ENCODE results near the gene UNC5C. TPM values are rescaled to one million over a fixed set of nuclear protein-coding genes. Genes with fewer than 3 reads are reported as not detected.

UNC5C gene
- total RNA-seq, 1 experiment from 2014 or later, result not detected

DNA sequence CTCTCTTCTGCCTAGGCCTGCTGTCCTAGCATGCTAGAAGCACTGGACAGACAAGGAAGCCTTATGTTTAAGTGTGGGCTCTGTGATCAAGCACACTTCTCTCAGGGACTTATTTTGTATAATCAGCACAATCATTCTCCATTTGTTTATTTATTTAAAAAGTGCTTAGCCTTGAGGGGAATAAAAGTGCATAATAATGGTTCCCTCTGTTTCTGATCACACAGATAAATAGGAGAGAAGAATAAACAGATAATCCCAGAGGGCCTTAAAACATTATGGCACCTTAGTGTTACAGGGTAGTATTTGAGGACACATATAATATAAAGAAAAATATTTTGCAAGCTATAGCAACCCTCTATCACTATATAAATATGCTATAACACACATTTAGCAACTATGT is 146.5 kb downstream of the UNC5C start:
- no peak for DNase-seq (ENCODE audit: low read depth)

DNA sequence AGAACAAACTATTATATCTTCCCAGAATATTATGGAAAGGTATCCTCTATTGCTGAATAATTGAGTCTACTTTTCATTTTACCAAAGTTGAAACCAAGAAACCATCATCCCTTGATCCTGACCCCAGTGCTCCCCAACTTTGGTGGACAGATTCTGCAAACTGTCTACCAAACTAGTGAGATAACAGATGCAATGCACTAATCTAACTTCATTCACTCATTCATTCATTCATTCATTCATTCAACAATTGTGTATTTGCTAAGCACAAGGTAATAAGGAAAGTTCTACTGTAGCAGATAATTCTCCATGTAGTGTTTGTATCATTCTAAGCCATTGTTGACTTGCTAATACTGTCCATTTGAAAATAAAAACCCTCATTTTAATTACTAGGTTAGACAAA is 150.6 kb downstream of the UNC5C start:
- DNase-seq (ENCODE audit: low read depth), result no peak

GRCh38 chr4:95394752-95395306 is 153.9 kb downstream of the UNC5C start:
- no peak for DNase-seq (ENCODE audit: low read depth)

DNA sequence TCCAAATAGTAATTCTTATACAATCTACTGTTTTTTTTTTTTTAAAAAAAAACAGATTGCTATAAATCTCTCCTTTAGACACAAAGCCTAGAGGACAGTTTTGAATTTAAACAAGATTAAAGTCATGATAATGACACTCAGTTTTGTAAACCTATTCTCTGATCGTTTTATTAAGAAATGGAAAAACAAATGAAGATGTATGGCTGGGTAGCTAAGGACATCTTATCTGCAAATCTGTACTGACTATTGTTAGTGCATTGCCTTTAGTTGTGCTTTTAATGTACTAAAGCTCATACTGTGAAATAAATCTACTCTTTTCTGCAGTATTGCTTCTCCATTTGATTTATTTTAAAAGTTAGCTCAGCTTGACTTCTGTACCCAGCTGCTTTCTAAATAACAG is 155.0 kb downstream of the UNC5C start:
- DNase-seq (ENCODE audit: low read depth), result no peak

- DNase-seq (ENCODE audit: low read depth), result no peak
Measured at GRCh38 chr4:95388911-95389310, 159.9 kb downstream of the UNC5C start.

- DNase-seq (ENCODE audit: low read depth), result no peak
Measured at GRCh38 chr4:95387719-95388118, 161.1 kb downstream of the UNC5C start.

- no peak for DNase-seq (ENCODE audit: low read depth)
Measured at GRCh38 chr4:95386410-95386809, 162.4 kb downstream of the UNC5C start.

DNA sequence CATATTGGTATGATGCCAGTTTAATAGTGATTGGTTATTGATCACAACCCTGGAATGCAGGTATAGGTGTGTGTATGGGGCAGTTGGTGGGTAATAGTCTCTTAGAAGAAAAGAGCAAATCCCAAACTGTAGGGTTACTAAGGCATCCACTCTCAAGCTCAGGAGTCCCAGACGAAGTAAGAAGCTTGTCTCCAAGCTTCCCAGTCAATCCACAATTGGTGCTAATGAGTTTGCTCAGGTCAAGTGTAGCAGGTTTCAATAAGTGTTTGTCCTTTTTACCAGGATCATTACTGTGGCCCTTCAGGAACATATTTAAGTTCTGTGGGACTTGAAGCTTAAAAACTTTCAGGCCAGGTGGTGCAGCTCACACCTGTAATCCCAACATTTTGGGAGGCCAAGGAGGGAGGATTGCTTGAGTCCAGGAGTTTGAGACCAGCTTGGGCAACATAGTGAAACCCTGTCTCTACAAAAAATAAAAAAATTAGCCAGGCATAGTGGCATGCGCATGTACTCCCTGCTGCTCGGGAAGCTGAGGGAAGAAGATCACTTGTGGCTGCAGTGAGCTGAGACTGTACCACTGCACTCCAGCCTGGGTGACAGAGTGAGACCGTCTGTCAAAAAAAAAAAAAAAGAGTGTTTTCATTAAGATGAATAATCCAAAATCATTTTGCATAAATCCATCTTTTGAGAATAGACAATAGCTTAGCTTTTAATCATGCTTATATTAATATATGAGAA is 166.8 kb downstream of the UNC5C start:
- no peak for DNase-seq (ENCODE audit: low read depth)

GRCh38 chr4:95379633-95380032 is 169.1 kb downstream of the UNC5C start:
- DNase-seq (ENCODE audit: low read depth), result no peak

DNA sequence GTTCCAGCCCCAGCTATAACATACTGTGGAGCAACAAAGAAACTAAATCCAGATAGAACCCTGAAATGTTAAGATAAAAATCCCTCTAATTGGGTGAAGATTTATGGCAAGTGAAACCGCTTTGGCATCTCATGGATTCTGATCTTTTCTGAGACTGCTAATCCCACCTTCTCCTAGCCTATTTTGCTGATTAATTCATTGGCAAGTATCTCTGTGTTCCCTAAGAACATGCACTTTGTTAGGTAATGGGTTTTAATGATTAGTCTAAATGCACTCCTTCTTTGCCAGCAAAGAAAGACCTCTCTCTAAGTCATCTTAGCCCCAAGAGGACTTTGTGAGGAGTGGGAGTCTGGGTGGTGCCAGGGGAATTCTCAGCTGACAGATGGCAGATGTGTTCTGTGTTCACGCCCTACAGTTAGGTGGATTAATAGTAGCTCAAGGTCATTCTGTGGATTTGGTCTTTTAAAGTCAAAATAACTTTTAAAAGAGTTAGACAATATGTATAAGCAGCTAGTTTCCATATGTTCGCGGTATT is 171.3 kb downstream of the UNC5C start:
- DNase-seq (ENCODE audit: low read depth), result no peak

GRCh38 chr4:95371476-95372224 is 177.1 kb downstream of the UNC5C start:
- no peak for DNase-seq (ENCODE audit: low read depth)

GRCh38 chr4:95367824-95368223 is 180.9 kb downstream of the UNC5C start:
- DNase-seq (ENCODE audit: low read depth), result no peak

- DNase-seq (ENCODE audit: low read depth), result no peak
Measured at GRCh38 chr4:95363966-95364365, 184.8 kb downstream of the UNC5C start.

- DNase-seq (ENCODE audit: low read depth), result no peak
Measured at GRCh38 chr4:95363559-95363925, 185.2 kb downstream of the UNC5C start.

DNA sequence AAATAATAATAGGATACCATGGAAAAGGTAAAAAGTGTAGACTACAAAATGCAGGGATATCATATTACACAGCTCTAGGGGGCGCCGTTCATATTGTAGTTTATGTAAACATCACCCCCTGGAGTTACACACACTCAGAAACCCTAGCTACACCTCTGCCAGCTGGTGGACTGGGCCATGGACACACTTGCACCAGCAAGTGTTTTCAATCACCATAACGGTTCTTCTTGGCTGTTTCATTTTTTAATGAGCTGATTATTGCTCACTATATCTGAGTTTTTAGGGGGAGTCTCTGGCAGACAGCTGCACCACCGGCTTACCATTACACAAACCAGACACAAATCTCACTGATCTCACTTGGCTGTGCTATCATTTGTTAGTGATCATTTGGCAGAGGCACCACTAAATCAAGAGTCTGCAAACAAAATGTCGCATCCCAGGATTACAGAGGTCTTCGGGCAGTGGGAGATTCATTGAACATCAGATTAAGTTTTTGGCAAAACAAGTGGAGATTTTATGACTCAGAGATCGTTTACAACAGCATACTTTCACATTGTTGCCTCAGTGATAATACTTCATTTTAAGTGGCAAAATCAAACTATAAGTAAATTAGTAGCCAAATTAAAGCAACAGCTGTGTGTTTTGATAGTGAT is 185.7 kb downstream of the UNC5C start:
- DNase-seq (ENCODE audit: low read depth), result peak; percentile 6

DNA sequence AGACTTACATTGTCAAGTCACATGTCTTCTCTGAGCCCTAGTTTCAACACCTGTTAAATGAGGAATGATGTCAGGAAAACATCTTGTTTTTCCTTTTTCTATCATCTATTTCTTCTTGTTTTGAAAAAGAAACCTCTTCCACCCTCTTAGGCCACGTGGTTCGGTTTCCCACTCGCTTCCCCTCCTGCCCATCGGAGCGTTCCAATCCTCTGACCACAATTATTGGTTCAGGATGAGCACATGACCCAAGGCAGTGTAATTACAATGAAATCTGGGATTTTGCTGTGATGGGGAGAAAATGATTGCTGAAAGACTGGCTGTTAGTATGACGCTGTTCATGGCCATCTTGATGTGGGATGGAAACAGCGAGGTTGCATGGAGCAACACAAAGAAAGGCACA is 186.7 kb downstream of the UNC5C start:
- no peak for DNase-seq (ENCODE audit: low read depth)

DNA sequence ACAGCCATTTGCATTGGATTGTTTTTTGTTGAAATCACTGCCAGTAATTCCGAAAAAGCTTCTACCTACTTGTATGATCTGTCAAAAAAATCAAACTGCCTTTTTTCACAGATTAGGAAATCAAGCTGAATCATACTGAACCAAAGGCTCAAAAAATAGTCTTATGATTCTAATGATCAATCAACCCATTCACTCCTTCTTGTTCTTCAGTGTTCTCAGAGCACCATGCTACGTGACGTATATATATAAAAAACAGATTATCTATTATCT is 187.1 kb downstream of the UNC5C start:
- DNase-seq (ENCODE audit: low read depth), result no peak

DNA sequence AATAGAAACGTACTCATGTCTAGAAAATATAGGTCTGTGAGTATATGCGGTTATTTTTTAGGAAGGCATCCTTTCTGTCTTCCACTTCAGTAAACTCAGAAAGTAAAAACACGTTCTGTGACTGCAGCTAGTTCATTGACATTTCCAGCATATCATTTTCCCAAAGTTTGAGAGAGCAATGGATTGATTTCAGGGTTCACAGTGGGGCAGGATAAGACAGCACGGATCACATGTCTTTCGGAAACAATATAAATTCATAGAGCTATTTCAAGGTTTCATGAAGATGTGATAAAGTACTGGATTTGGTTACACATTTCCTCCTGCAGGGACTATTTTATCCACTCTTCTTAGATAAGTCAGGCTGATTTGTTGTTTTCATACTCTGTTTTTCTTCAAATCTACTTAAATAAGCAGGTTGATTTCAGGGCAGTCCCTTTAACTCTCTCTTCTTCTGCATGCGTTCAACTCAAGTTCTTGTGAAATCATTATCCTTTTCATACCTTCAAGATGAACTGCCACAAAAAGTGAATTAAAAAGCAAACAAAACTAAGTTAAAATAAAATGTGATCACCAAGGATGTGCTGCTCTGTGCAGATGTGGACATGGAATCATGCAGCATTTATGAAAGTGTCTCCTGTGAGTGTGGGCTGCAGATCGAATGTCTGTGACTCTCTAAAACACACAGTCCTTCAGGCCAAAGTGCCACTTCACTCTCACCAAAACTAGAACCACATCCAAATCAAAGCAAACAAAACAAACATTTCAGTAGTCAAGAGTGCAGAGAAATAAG is 187.7 kb downstream of the UNC5C start:
- no peak for DNase-seq (ENCODE audit: low read depth)

DNA sequence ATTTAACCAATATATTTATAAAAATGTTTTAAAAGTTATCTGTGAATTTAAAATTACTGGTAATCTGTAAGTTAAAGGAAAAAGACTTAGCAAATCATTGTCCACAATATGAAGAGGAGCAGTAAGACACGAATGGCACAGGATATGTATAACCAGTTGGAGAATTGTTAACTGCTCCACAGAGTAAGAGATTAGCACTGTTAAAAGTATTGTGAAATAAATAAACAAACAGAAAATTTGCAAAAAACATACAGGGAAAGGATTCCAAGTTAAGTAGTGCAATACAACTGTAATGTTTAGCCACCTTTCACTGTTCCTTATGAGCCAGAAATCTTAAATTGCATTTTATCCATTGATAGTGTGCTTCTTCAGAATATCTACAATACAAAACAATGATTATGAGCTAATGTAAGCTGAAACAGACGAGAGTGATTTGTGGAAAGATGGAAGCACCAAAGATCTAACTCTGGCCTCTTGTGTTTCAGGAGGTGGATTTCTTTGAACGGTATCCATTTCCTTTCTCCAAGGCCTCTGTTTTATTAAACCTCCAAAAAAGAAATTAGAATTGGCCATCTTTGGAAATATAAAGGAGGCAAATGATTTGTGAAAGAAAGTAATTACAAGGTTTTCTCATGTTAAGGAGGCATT is 188.4 kb downstream of the UNC5C start:
- no peak for DNase-seq (ENCODE audit: low read depth)

DNA sequence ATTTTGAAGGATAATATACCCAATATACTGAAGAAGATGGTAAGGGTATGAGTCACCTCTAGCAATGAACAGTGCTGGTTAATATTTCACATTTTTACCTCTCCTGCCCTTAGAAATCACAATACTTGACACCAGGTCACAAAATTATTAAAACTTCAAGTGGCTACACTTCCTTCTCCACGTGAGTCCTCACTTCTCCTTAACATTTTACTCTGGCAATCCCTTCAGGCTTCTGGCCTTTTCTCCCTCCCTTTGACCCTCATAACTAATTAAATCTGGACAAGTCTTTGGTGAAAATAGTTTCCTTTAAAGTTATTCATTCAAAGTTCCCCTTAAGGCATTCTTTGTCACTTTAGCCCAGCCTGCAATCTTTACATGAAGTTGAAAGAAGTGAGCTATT is 190.4 kb downstream of the UNC5C start:
- no peak for DNase-seq (ENCODE audit: low read depth)

DNA sequence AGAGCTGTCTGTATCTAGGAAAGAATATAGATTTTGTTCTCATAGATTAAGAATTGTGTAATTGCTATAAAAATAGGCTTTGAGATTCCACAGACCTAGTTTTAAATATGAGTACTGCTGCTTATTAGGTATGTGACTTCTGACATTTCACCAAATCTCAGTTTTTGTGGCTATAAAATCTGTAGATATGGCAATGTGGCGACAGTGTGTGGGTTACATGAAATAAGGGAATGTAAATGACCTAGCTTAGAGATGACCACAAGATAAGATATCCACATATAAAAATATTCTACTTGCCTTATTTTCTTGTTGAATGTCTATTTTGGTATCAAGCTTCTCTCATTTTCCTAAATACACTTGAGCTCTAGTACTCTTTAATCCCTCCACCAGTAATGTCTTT is 193.8 kb downstream of the UNC5C start:
- no peak for DNase-seq (ENCODE audit: low read depth)

All from Daoy (cell line).